WTC11 (cell line): ENCODE measurements around the gene NPDC1. TPM values are rescaled to one million over a fixed set of nuclear protein-coding genes. Genes with fewer than 3 reads are reported as not detected.

ENCODE experiments used
- ATAC-seq: fragments of 200-7000 bp; cut with Tn5 transposase; 2 replicates; pipeline ENCODE4 v1.10.0; 2021; ENCODE audit warnings: mild to moderate bottlenecking, moderate library complexity
- CTCF ChIA-PET: fragments of 300-600 bp; sonication (Branson Sonifier 250); formaldehyde crosslinking; loops from one replicate; lab custom pipeline; 2021; ENCODE audit warnings: antibody characterized with exemption; lab: Charles Lee
- POLR2A ChIA-PET: fragments of 350-600 bp; sonication (Branson Sonifier 250); formaldehyde crosslinking; loops from one replicate; lab custom pipeline; 2021; ENCODE audit warnings: antibody characterized with exemption; lab: Charles Lee
- DNase-seq: peaks from one replicate; pipeline ENCODE4 v3.0.0; 2021; ENCODE audit warnings: low spot score
- H3K27ac Mint-ChIP-seq: 2 replicates; pipeline ENCODE4 v1.8.0; 2021; ENCODE audit warnings: mixed read lengths
- H3K27me3 Mint-ChIP-seq: 2 replicates; pipeline ENCODE4 v1.8.0; 2021; ENCODE audit warnings: low read depth, mild to moderate bottlenecking, moderate library complexity, mixed read lengths
- H3K36me3 Mint-ChIP-seq: 2 replicates; pipeline ENCODE4 v1.8.0; 2021; ENCODE audit warnings: mixed read lengths
- H3K4me1 Mint-ChIP-seq: 2 replicates; pipeline ENCODE4 v1.8.0; 2022; ENCODE audit warnings: mixed read lengths
- H3K4me3 Mint-ChIP-seq: 2 replicates; pipeline ENCODE4 v1.8.0; 2021; ENCODE audit warnings: mild to moderate bottlenecking, moderate library complexity, mixed read lengths
- H3K9me3 Mint-ChIP-seq: 2 replicates; pipeline ENCODE4 v1.8.0; 2021; ENCODE audit warnings: mixed read lengths
- ATF1 ChIP-seq: sonication (generic); formaldehyde crosslinking; IDR thresholded peaks from 2 replicates; pipeline ENCODE4 v1.8.1; 2023; ENCODE audit warnings: mild to moderate bottlenecking, moderate library complexity, missing genetic modification reagents
- ATF2 ChIP-seq: sonication (generic); formaldehyde crosslinking; IDR thresholded peaks from 2 replicates; pipeline ENCODE4 v1.8.1; 2022; ENCODE audit warnings: low read depth, missing genetic modification reagents, borderline replicate concordance
- CTCF ChIP-seq: fragments of 200-600 bp; IDR thresholded peaks from 2 replicates; pipeline ENCODE4 v1.8.0; 2022; ENCODE audit warnings: antibody characterized with exemption
- E2F4 ChIP-seq: sonication (generic); formaldehyde crosslinking; IDR thresholded peaks from 2 replicates; pipeline ENCODE4 v1.8.1; 2022; ENCODE audit warnings: low read depth, mild to moderate bottlenecking, moderate library complexity, missing genetic modification reagents, borderline replicate concordance
- EMX1 ChIP-seq: fragments of 250-450 bp; sonication (Bioruptor Pico); IDR thresholded peaks from 2 replicates; pipeline ENCODE4 v1.8.0; 2021; ENCODE audit warnings: mild to moderate bottlenecking
- GABPB1 ChIP-seq: sonication (generic); formaldehyde crosslinking; IDR thresholded peaks from 2 replicates; pipeline ENCODE4 v1.8.1; 2023; ENCODE audit warnings: mild to moderate bottlenecking, missing genetic modification reagents
- HMGXB4 ChIP-seq: sonication (generic); formaldehyde crosslinking; IDR thresholded peaks from 2 replicates; pipeline ENCODE4 v1.8.1; 2023; ENCODE audit warnings: mild to moderate bottlenecking, moderate library complexity, missing genetic modification reagents
- IRF1 ChIP-seq: sonication (generic); formaldehyde crosslinking; IDR thresholded peaks from 2 replicates; pipeline ENCODE4 v1.8.0; 2023; ENCODE audit warnings: missing genetic modification reagents
- MXD4 ChIP-seq: fragments of 250-450 bp; sonication (Bioruptor Pico); IDR thresholded peaks from 2 replicates; pipeline ENCODE4 v1.8.0; 2021; ENCODE audit warnings: mild to moderate bottlenecking, moderate library complexity, borderline replicate concordance
- PREB ChIP-seq: sonication (generic); formaldehyde crosslinking; IDR thresholded peaks from 2 replicates; pipeline ENCODE4 v1.8.1; 2022; ENCODE audit warnings: mild to moderate bottlenecking, missing genetic modification reagents, moderate library complexity, borderline replicate concordance
- SOX15 ChIP-seq: fragments of 250-450 bp; sonication (Bioruptor Pico); IDR thresholded peaks from 2 replicates; pipeline ENCODE4 v1.9.0; 2021; ENCODE audit warnings: mild to moderate bottlenecking
- SP1 ChIP-seq: sonication (generic); formaldehyde crosslinking; conservative IDR thresholded peaks from 2 replicates; pipeline ENCODE4 v1.8.1; 2022; ENCODE audit warnings: missing genetic modification reagents
- STAT6 ChIP-seq: sonication (generic); formaldehyde crosslinking; conservative IDR thresholded peaks from 2 replicates; pipeline ENCODE4 v1.8.1; 2023; ENCODE audit warnings: mild to moderate bottlenecking, low read depth, missing genetic modification reagents, moderate library complexity
- ZNF281 ChIP-seq: sonication (generic); formaldehyde crosslinking; IDR thresholded peaks from 2 replicates; pipeline ENCODE4 v1.8.0; 2023; ENCODE audit warnings: mild to moderate bottlenecking, missing genetic modification reagents
- ZNF671 ChIP-seq: fragments of 250-450 bp; sonication (Bioruptor Pico); IDR thresholded peaks from 2 replicates; pipeline ENCODE4 v1.8.0; 2021; ENCODE audit warnings: mild to moderate bottlenecking
- total RNA-seq: library from RNA; stranded (reverse); gene quantifications from 3 replicates; pipeline ENCODE4 v1.2.3, GENCODE V29; 2021

The NPDC1 gene
- total RNA-seq, 1 experiment from 2014 or later = 64.3 TPM

- no peak for TF ChIP-seq CTCF
- TF ChIP-seq EMX1 (CRISPR knock-in tag) = no peak
- TF ChIP-seq SP1 (CRISPR knock-in tag) = no peak
- no peak for TF ChIP-seq GABPB1
- no peak for TF ChIP-seq STAT6 (CRISPR knock-in tag)
- no peak for TF ChIP-seq ZNF281
- no peak for TF ChIP-seq ATF1 (CRISPR knock-in tag)
- TF ChIP-seq SOX15 (CRISPR knock-in tag) = no peak
Measured at GRCh38 chr9:137002646-137003041, 43.3 kb downstream of the NPDC1 start (continued).

GRCh38 chr9:137001857-137002645, 43.9 kb downstream of the NPDC1 start:
- H3K27ac Mint-ChIP-seq = no peak overlapping the region
- no peak for ATAC-seq
- H3K36me3 Mint-ChIP-seq = peaks cover 6% of the 10 kb centered on the region; the same call in 1 of the 2 replicates
- ChIA-PET CTCF (interaction anchor here (0.7 to 3.2 kb wide), 10 partner anchors 10 to 190 kb away, joined by 3 to 18 read pairs (median 4); partner anchors contain the start of gene NPDC1), POLR2A (interaction anchor here (0.7 kb wide), 1 partner anchor 543 kb away, joined by 4 read pairs; no protein-coding TSS in a partner anchor)
- peaks cover 6% of the 10 kb centered on the region; the same call in 1 of the 2 replicates for H3K27me3 Mint-ChIP-seq
- DNase-seq = no peak
- no peak for TF ChIP-seq HMGXB4 (CRISPR knock-in tag)
- peaks cover 8% of the 10 kb centered on the region for H3K9me3 Mint-ChIP-seq
- H3K4me3 Mint-ChIP-seq = no peak overlapping the region
- 0 out of 2 replicates have a peak, but pooled peaks cover 4% of the 10 kb centered on the region for H3K4me1 Mint-ChIP-seq

- CTCF ChIA-PET = interaction anchor here (0.9 to 3.2 kb wide), 8 partner anchors 8 to 158 kb away, joined by 3 to 20 read pairs (median 5); partner anchors contain the start of genes AJM1 and PAXX
- H3K4me3 Mint-ChIP-seq = no peak overlapping the region
- no peak overlapping the region for H3K27ac Mint-ChIP-seq
- H3K36me3 Mint-ChIP-seq = peaks cover 6% of the 10 kb centered on the region; the same call in 1 of the 2 replicates
- H3K9me3 Mint-ChIP-seq = peaks cover 8% of the 10 kb centered on the region
- no peak for DNase-seq
- POLR2A ChIA-PET = interaction anchor here (0.6 to 1.8 kb wide), 2 partner anchors 8 to 9 kb away, joined by 3 to 4 read pairs; no protein-coding TSS in a partner anchor
- peaks cover 6% of the 10 kb centered on the region; the same call in 1 of the 2 replicates for H3K27me3 Mint-ChIP-seq
- H3K4me1 Mint-ChIP-seq = 0 out of 2 replicates have a peak, but pooled peaks cover 4% of the 10 kb centered on the region
- ATAC-seq = no peak
- TF ChIP-seq ATF2 (CRISPR knock-in tag) (no peak), E2F4 (CRISPR knock-in tag) (no peak), PREB (CRISPR knock-in tag) (no peak), IRF1 (CRISPR knock-in tag) (no peak), ZNF671 (CRISPR knock-in tag) (no peak), MXD4 (CRISPR knock-in tag) (no peak)
Measured at GRCh38 chr9:137000177-137000930, 45.6 kb downstream of the NPDC1 start.
